KMS-11 (cell line): Measurements from ENCODE around the gene POLDIP3.

ENCODE experiments used
- H2AFZ ChIP-seq: fragments of 200-600 bp; sonication (generic); 2 replicates; pipeline ENCODE4 v1.6.1; 2016; ENCODE audit warnings: antibody characterized with exemption, mixed run types, low read depth
- H3K27ac ChIP-seq: fragments of 200-600 bp; sonication (generic); 2 replicates; pipeline ENCODE4 v1.6.1; 2016; ENCODE audit warnings: mild to moderate bottlenecking, mixed run types
- H3K27me3 ChIP-seq: fragments of 200-600 bp; sonication (generic); 2 replicates; pipeline ENCODE4 v1.6.1; 2017; ENCODE audit warnings: mild to moderate bottlenecking, low read depth, mixed run types, moderate library complexity; ENCODE audit not compliant: insufficient read depth
- H3K36me3 ChIP-seq: fragments of 200-600 bp; sonication (generic); 2 replicates; pipeline ENCODE4 v1.6.1; 2017; ENCODE audit warnings: mild to moderate bottlenecking, mixed run types; ENCODE audit not compliant: insufficient read depth
- H3K4me1 ChIP-seq: fragments of 200-600 bp; sonication (generic); 2 replicates; pipeline ENCODE4 v1.6.1; 2016; ENCODE audit warnings: mild to moderate bottlenecking, low read depth, mixed run types; ENCODE audit not compliant: poor library complexity, severe bottlenecking
- H3K4me2 ChIP-seq: fragments of 200-600 bp; sonication (generic); 2 replicates; pipeline ENCODE4 v1.7.0; 2016; ENCODE audit warnings: mild to moderate bottlenecking, mixed run types
- H3K4me3 ChIP-seq: fragments of 200-600 bp; sonication (generic); IDR thresholded peaks from 2 replicates; pipeline ENCODE4 v1.6.1; 2017; ENCODE audit warnings: low read depth, low read length, mixed read lengths; ENCODE audit not compliant: insufficient read depth
- H3K79me2 ChIP-seq: fragments of 200-600 bp; sonication (generic); 2 replicates; pipeline ENCODE4 v1.6.1; 2016; ENCODE audit warnings: low read depth, mixed run types; ENCODE audit not compliant: insufficient read depth
- H3K9ac ChIP-seq: fragments of 200-600 bp; sonication (generic); 2 replicates; pipeline ENCODE4 v1.6.1; 2016; ENCODE audit warnings: mild to moderate bottlenecking, mixed run types
- H4K20me1 ChIP-seq: fragments of 200-600 bp; sonication (generic); 2 replicates; pipeline ENCODE4 v1.6.1; 2016; ENCODE audit warnings: mild to moderate bottlenecking, mixed run types; ENCODE audit not compliant: insufficient read depth
- CTCF ChIP-seq: fragments of 200-600 bp; sonication (generic); conservative IDR thresholded peaks from 2 replicates; pipeline ENCODE4 v1.6.1; 2017; ENCODE audit warnings: low read depth, mild to moderate bottlenecking, antibody characterized with exemption, low read length, moderate library complexity, mixed read lengths

Gene POLDIP3

GRCh38 chr22:42625416-42625815, 10.7 kb upstream of the POLDIP3 start:
- Histone ChIP-seq H3K4me1 (peaks cover 18% of the 10 kb centered on the region), H2AFZ (no peak overlapping the region), H3K79me2 (no peaks in the 10 kb centered on the region), H3K27ac (no peak overlapping the region), H3K9ac (no peak overlapping the region), H3K4me2 (no peak overlapping the region), H3K4me3 (no peak overlapping the region), H3K27me3 (no peaks in the 10 kb centered on the region), H4K20me1 (no peaks in the 10 kb centered on the region), H3K36me3 (no peaks in the 10 kb centered on the region)
- no peak for TF ChIP-seq CTCF

- no peak overlapping the region for H3K4me2 ChIP-seq
- H3K27ac ChIP-seq: no peak overlapping the region
- no peak overlapping the region for H2AFZ ChIP-seq
- no peak overlapping the region for H3K4me3 ChIP-seq
- no peaks in the 10 kb centered on the region for H3K36me3 ChIP-seq
- no peak for TF ChIP-seq CTCF
- H3K9ac ChIP-seq: no peak overlapping the region
- no peaks in the 10 kb centered on the region for H4K20me1 ChIP-seq
- peaks cover 18% of the 10 kb centered on the region for H3K4me1 ChIP-seq
- no peaks in the 10 kb centered on the region for H3K79me2 ChIP-seq
- no peaks in the 10 kb centered on the region for H3K27me3 ChIP-seq
Measured at GRCh38 chr22:42624551-42625106, 9.9 kb upstream of the POLDIP3 start.

GRCh38 chr22:42623756-42624441, 9.2 kb upstream of the POLDIP3 start:
- Histone ChIP-seq H3K27me3 (no peaks in the 10 kb centered on the region), H3K4me3 (no peak overlapping the region), H3K4me2 (peak overlapping the region; percentile 14; the same call in 1 of the 2 replicates), H3K4me1 (peaks cover 18% of the 10 kb centered on the region), H2AFZ (no peak overlapping the region), H3K36me3 (no peaks in the 10 kb centered on the region), H3K9ac (no peak overlapping the region), H3K27ac (peak overlapping the region; percentile 20; the same call in 1 of the 2 replicates), H3K79me2 (no peaks in the 10 kb centered on the region), H4K20me1 (no peaks in the 10 kb centered on the region)
- no peak for TF ChIP-seq CTCF

DNA sequence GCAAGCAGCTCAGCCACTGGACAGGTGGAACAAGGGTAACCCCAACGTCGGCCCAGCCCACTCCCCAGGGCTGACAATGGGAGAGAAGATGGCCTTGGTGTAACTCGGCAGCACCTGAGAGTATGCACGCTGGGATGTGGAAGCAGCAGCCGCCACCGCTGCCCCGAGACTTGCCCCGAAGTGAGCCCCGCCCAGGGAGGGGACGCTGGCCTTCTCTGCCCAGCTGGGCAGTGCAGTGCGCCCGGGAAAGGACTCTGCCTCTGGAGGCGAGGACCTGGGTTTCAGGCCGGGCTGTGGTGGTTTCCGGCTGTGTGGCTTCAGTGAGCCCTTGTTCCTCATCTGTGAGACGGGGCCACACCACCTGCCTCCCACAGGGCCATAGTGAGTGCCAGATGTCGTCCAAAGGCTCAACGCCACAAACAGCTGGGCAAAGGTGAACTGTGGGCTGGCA, 8.6 kb upstream of the POLDIP3 start:
- no peaks in the 10 kb centered on the region for H3K36me3 ChIP-seq
- no peak overlapping the region for H2AFZ ChIP-seq
- H3K79me2 ChIP-seq: no peaks in the 10 kb centered on the region
- H3K4me3 ChIP-seq: no peak overlapping the region
- H3K4me1 ChIP-seq: peaks cover 18% of the 10 kb centered on the region
- peak overlapping the region; percentile 14; the same call in 1 of the 2 replicates for H3K4me2 ChIP-seq
- H3K27ac ChIP-seq: peak overlapping the region; percentile 20; the same call in 1 of the 2 replicates
- no peaks in the 10 kb centered on the region for H3K27me3 ChIP-seq
- no peaks in the 10 kb centered on the region for H4K20me1 ChIP-seq
- H3K9ac ChIP-seq: no peak overlapping the region
- no peak for TF ChIP-seq CTCF
